Lower lobe of right lung (tissue), 2 donors: ENCODE measurements around the gene NBAS. TPM values are rescaled to one million over a fixed set of nuclear protein-coding genes. Genes with fewer than 3 reads are reported as not detected.

Experiments
- ATAC-seq, 2 donors: fragments of 200-7000 bp; cut with Tn5 transposase; one replicate each; pipeline ENCODE4 v1.9.1; 2020 to 2022; ENCODE audit warnings: mild to moderate bottlenecking in 2 of 2, moderate library complexity in 2 of 2
- DNase-seq: peaks from one replicate; pipeline ENCODE4 v3.0.0-alpha.2; 2020
- H3K27ac ChIP-seq: fragments of 200-600 bp; one replicate; pipeline ENCODE4 v1.8.0; 2022
- H3K27me3 ChIP-seq: fragments of 200-600 bp; one replicate; pipeline ENCODE4 v1.8.0; 2022; ENCODE audit warnings: low read depth
- H3K36me3 ChIP-seq: fragments of 200-600 bp; one replicate; pipeline ENCODE4 v1.8.0; 2022; ENCODE audit warnings: mild to moderate bottlenecking
- H3K4me1 ChIP-seq: fragments of 200-600 bp; one replicate; pipeline ENCODE4 v1.8.0; 2022
- H3K4me3 ChIP-seq: fragments of 200-600 bp; one replicate; pipeline ENCODE4 v1.8.0; 2022; ENCODE audit warnings: mild to moderate bottlenecking
- H3K9me3 ChIP-seq: fragments of 200-600 bp; one replicate; pipeline ENCODE4 v1.8.0; 2022
- CTCF ChIP-seq: fragments of 200-600 bp; IDR thresholded peaks from one replicate; pipeline ENCODE4 v1.8.0; 2022; ENCODE audit warnings: antibody characterized with exemption, mild to moderate bottlenecking
- intact Hi-C: fragments of 100-400 bp; cut with DNase I; formaldehyde crosslinking; loops from one replicate; pipeline ENCODE4 v1.11.0; 2022
- total RNA-seq: library from RNA; stranded (reverse); fragmentation: NEBNext Ultra II Directional; extraction: Animal tissue kit (Norgen Biotek cat#: 25700); gene quantifications from one replicate; pipeline ENCODE4 v1.2.1, GENCODE V29; 2021
- donor health status: DM: no; HTN: yes; CAD: no; lungs with severe emphysema.

NBAS gene
- total RNA-seq, 1 donor from 2014 or later, result 42.4 TPM

- ATAC-seq, result no peak
- Histone ChIP-seq H3K36me3 (peaks cover 38% of the 10 kb centered on the region), H3K27me3 (no peaks in the 10 kb centered on the region), H3K4me3 (no peak overlapping the region), H3K27ac (no peak overlapping the region), H3K4me1 (peaks cover 14% of the 10 kb centered on the region), H3K9me3 (no peaks in the 10 kb centered on the region)
- no peak for TF ChIP-seq CTCF
- intact Hi-C loops, result no loop called here
- DNase-seq, result no peak
Measured at GRCh38 chr2:15556311-15556930, 4.7 kb downstream of the NBAS start.

- TF ChIP-seq CTCF, result no peak
- H3K27ac ChIP-seq, result no peak overlapping the region
- peaks cover 14% of the 10 kb centered on the region for H3K4me1 ChIP-seq
- no peak overlapping the region for H3K4me3 ChIP-seq
- no peaks in the 10 kb centered on the region for H3K9me3 ChIP-seq
- ATAC-seq (no peak), DNase-seq (no peak)
- H3K27me3 ChIP-seq, result no peaks in the 10 kb centered on the region
- intact Hi-C loops, result no loop called here
- peaks cover 40% of the 10 kb centered on the region for H3K36me3 ChIP-seq
Measured at GRCh38 chr2:15555760-15556193, 5.4 kb downstream of the NBAS start.

GRCh38 chr2:15554525-15555218 lies 6.5 kb downstream of the NBAS start:
- H3K4me1 ChIP-seq, result peaks cover 7% of the 10 kb centered on the region
- intact Hi-C loops, result no loop called here
- H3K27me3 ChIP-seq, result no peaks in the 10 kb centered on the region
- H3K4me3 ChIP-seq, result no peak overlapping the region
- ATAC-seq, result no peak
- TF ChIP-seq CTCF, result no peak
- H3K9me3 ChIP-seq, result no peaks in the 10 kb centered on the region
- DNase-seq, result no peak
- H3K27ac ChIP-seq, result no peak overlapping the region
- H3K36me3 ChIP-seq, result peaks cover 50% of the 10 kb centered on the region

GRCh38 chr2:15553951-15554350 lies 7.2 kb downstream of the NBAS start:
- Histone ChIP-seq H3K4me3 (no peak overlapping the region), H3K27ac (no peak overlapping the region), H3K36me3 (peaks cover 57% of the 10 kb centered on the region), H3K4me1 (no peaks in the 10 kb centered on the region), H3K27me3 (no peaks in the 10 kb centered on the region), H3K9me3 (no peaks in the 10 kb centered on the region)
- TF ChIP-seq CTCF, result no peak
- intact Hi-C loops, result no loop called here
- ATAC-seq (no peak), DNase-seq (no peak)

- no peaks in the 10 kb centered on the region for H3K27me3 ChIP-seq
- intact Hi-C loops, result no loop called here
- H3K27ac ChIP-seq, result no peak overlapping the region
- no peak overlapping the region for H3K4me3 ChIP-seq
- no peak for ATAC-seq
- no peaks in the 10 kb centered on the region for H3K9me3 ChIP-seq
- DNase-seq, result no peak
- no peak for TF ChIP-seq CTCF
- H3K36me3 ChIP-seq, result peaks cover 61% of the 10 kb centered on the region
- H3K4me1 ChIP-seq, result no peaks in the 10 kb centered on the region
Measured at GRCh38 chr2:15553519-15553918, 7.6 kb downstream of the NBAS start.
